H1 (cell line): Measurements from ENCODE around the gene CUBN. TPM values are rescaled to one million over a fixed set of nuclear protein-coding genes. Genes with fewer than 3 reads are reported as not detected.
A peak's percentile ranks its signal among the peaks of the same experiment; 100 is the strongest.

Experiments
- CTCF ChIA-PET: fragments of 300-600 bp; sonication (Branson Sonifier 250); formaldehyde crosslinking; loops from one replicate; lab custom pipeline; 2021; ENCODE audit not compliant: partially characterized antibody; lab: Charles Lee
- POLR2A ChIA-PET: fragments of 300-600 bp; sonication (Branson Sonifier 250); formaldehyde crosslinking; loops from one replicate; lab custom pipeline; 2021; ENCODE audit warnings: inconsistent platforms; ENCODE audit not compliant: partially characterized antibody; lab: Charles Lee
- DNase-seq, 2 experiments: peaks; one replicate each; pipeline versions ENCODE4 v3.0.0 to v3.0.0-alpha.2; 2010 to 2022; ENCODE audit warnings: low spot score in 2 of 2, low read depth in 1 of 2, mixed read lengths in 1 of 2
- FAIRE-seq: peaks from 2 replicates; lab custom pipeline; 2011; peaks lifted over from hg19 to GRCh38; lab: Jason Lieb, UNC
- H2AFZ ChIP-seq: 2 replicates; pipeline ENCODE4 v1.8.1; 2012; ENCODE audit warnings: low read length, inconsistent platforms
- H2AK5ac ChIP-seq: 2 replicates; pipeline ENCODE4 v1.6.1; 2013; ENCODE audit warnings: low read depth, low read length
- H2BK120ac ChIP-seq: replicated peaks from 2 replicates; pipeline ENCODE3; 2013; ENCODE audit warnings: low read depth, low read length, inconsistent platforms
- H2BK12ac ChIP-seq: 2 replicates; pipeline ENCODE4 v1.6.1; 2013; ENCODE audit warnings: low read depth, low read length
- H2BK15ac ChIP-seq: 2 replicates; pipeline ENCODE4 v1.6.1; 2013; ENCODE audit warnings: low read length
- H2BK20ac ChIP-seq: 2 replicates; pipeline ENCODE4 v1.6.1; 2013; ENCODE audit warnings: low read length
- H2BK5ac ChIP-seq: 2 replicates; pipeline ENCODE4 v1.6.1; 2013; ENCODE audit warnings: low read depth, low read length
- H3K14ac ChIP-seq: 2 replicates; pipeline ENCODE4 v1.6.1; 2013; ENCODE audit warnings: inconsistent platforms; ENCODE audit not compliant: insufficient read length
- H3K18ac ChIP-seq: 2 replicates; pipeline ENCODE4 v1.6.1; 2013; ENCODE audit warnings: low read length; ENCODE audit errors: extremely low read depth
- H3K23ac ChIP-seq: 2 replicates; pipeline ENCODE4 v1.6.1; 2013; ENCODE audit warnings: inconsistent platforms; ENCODE audit not compliant: insufficient read length
- H3K23me2 ChIP-seq: 2 replicates; pipeline ENCODE4 v1.6.1; 2013; ENCODE audit warnings: low read depth, low read length
- H3K27ac ChIP-seq: 2 replicates; pipeline ENCODE4 v1.6.1; 2011; ENCODE audit warnings: low read depth, low read length, inconsistent platforms
- H3K27me3 ChIP-seq, 4 experiments: replicated peaks in 1 of 4; 1 replicate in 1 of 4; 2 replicates in 3 of 4; pipeline versions ENCODE4 v1.6.1 to v1.8.1; 2011 to 2013; ENCODE audit warnings: low read length in 3 of 4, mild to moderate bottlenecking in 3 of 4, inconsistent platforms in 2 of 4, mixed read lengths in 2 of 4, moderate library complexity in 1 of 4; ENCODE audit not compliant: control insufficient read depth in 3 of 4, insufficient read depth in 3 of 4; ENCODE audit errors: extremely low read depth in 1 of 4
- H3K36me3 ChIP-seq, 4 experiments: 2 replicates each; pipeline versions ENCODE4 v1.6.1 to v1.8.1; 2011 to 2013; ENCODE audit warnings: mild to moderate bottlenecking in 4 of 4, low read length in 3 of 4, moderate library complexity in 2 of 4, control low read depth in 1 of 4, inconsistent platforms in 1 of 4; ENCODE audit not compliant: insufficient read depth in 4 of 4, control insufficient read depth in 2 of 4
- H3K4ac ChIP-seq: replicated peaks from 2 replicates; pipeline ENCODE3; 2013; ENCODE audit warnings: low read length, low read depth, mixed read lengths, inconsistent platforms; ENCODE audit not compliant: insufficient read length
- H3K4me1 ChIP-seq, 4 experiments: replicated peaks in 1 of 4; 1 replicate in 1 of 4; 2 replicates in 3 of 4; pipeline versions ENCODE4 v1.6.1 to v1.8.1; 2011 to 2013; ENCODE audit warnings: low read length in 3 of 4, inconsistent platforms in 2 of 4, mixed read lengths in 1 of 4; ENCODE audit not compliant: insufficient read depth in 4 of 4, control insufficient read depth in 3 of 4
- H3K4me2 ChIP-seq, 2 experiments: 2 replicates each; pipeline versions ENCODE4 v1.6.1 to v1.8.1; 2011 to 2013; ENCODE audit warnings: low read depth in 2 of 2, low read length in 2 of 2, control low read depth in 1 of 2, inconsistent platforms in 1 of 2, mild to moderate bottlenecking in 1 of 2; ENCODE audit not compliant: insufficient read depth in 1 of 2
- H3K4me3 ChIP-seq, 4 experiments: fragments of 200-600, 300-600 bp in 1 of 4; sonication (generic), shearing (Covaris generic), sonication (Bioruptor Twin) in 1 of 4; 2 replicates each; pipeline versions ENCODE4 v1.5.1 to v1.8.1; 2011 to 2016; ENCODE audit warnings: low read length in 4 of 4, low read depth in 3 of 4, control low read depth in 2 of 4, inconsistent platforms in 2 of 4, mild to moderate bottlenecking in 2 of 4, mixed read lengths in 1 of 4, moderate library complexity in 1 of 4; ENCODE audit not compliant: insufficient read depth in 2 of 4; ENCODE audit errors: extremely low read depth in 1 of 4
- H3K56ac ChIP-seq: replicated peaks from 2 replicates; pipeline ENCODE3; 2013; ENCODE audit warnings: low read depth, mild to moderate bottlenecking, mixed read lengths, low read length, inconsistent platforms; ENCODE audit not compliant: insufficient read length
- H3K79me1 ChIP-seq: 2 replicates; pipeline ENCODE4 v1.6.1; 2013; ENCODE audit warnings: low read depth, low read length, control low read depth
- H3K79me2 ChIP-seq, 2 experiments: 2 replicates each; pipeline versions ENCODE4 v1.6.1 to v1.8.1; 2012 to 2013; ENCODE audit warnings: low read length in 2 of 2, mild to moderate bottlenecking in 2 of 2, inconsistent platforms in 1 of 2; ENCODE audit not compliant: insufficient read depth in 2 of 2, control insufficient read depth in 1 of 2
- H3K9ac ChIP-seq, 4 experiments: replicated peaks in 1 of 4; 1 replicate in 1 of 4; 2 replicates in 3 of 4; pipeline versions ENCODE4 v1.6.1 to v1.8.1; 2011 to 2013; ENCODE audit warnings: low read depth in 3 of 4, low read length in 3 of 4, control low read depth in 2 of 4, mild to moderate bottlenecking in 2 of 4, moderate library complexity in 2 of 4, inconsistent platforms in 1 of 4; ENCODE audit errors: extremely low read depth in 1 of 4
- H3K9me3 ChIP-seq, 2 experiments: 2 replicates each; pipeline versions ENCODE4 v1.6.1 to v1.8.1; 2012 to 2013; ENCODE audit warnings: mild to moderate bottlenecking in 2 of 2, moderate library complexity in 2 of 2, control low read depth in 1 of 2, inconsistent platforms in 1 of 2, low read depth in 1 of 2, low read length in 1 of 2, mixed read lengths in 1 of 2; ENCODE audit not compliant: insufficient read depth in 2 of 2
- H4K20me1 ChIP-seq, 2 experiments: replicated peaks in 1 of 2; 2 replicates each; pipeline versions ENCODE3 to v1.8.1; 2011 to 2013; ENCODE audit warnings: inconsistent platforms in 2 of 2, low read length in 2 of 2, mild to moderate bottlenecking in 1 of 2; ENCODE audit not compliant: insufficient read depth in 2 of 2, control insufficient read depth in 1 of 2
- H4K5ac ChIP-seq: 2 replicates; pipeline ENCODE4 v1.6.1; 2013; ENCODE audit warnings: low read length, low read depth, mixed read lengths, inconsistent platforms; ENCODE audit not compliant: insufficient read length
- H4K8ac ChIP-seq: 2 replicates; pipeline ENCODE4 v1.8.0; 2013; ENCODE audit warnings: mild to moderate bottlenecking, moderate library complexity, low read length, inconsistent platforms; ENCODE audit not compliant: insufficient read depth; ENCODE audit errors: extremely low read depth
- H4K91ac ChIP-seq: replicated peaks from 2 replicates; pipeline ENCODE3; 2013; ENCODE audit warnings: low read length, mixed read lengths, inconsistent platforms; ENCODE audit not compliant: insufficient read length
- CTCF ChIP-seq, 3 experiments: IDR thresholded peaks; 1 replicate in 2 of 3; 2 replicates in 1 of 3; pipeline versions ENCODE4 v1.5.1 to v1.6.1; 2011; ENCODE audit warnings: low read length in 3 of 3, mild to moderate bottlenecking in 3 of 3, inconsistent platforms in 2 of 3, low read depth in 1 of 3, moderate library complexity in 1 of 3; ENCODE audit not compliant: insufficient read depth in 1 of 3; ENCODE audit errors: control extremely low read depth in 1 of 3
- MAFK ChIP-seq: IDR thresholded peaks from 2 replicates; pipeline ENCODE4 v1.6.1; 2012; ENCODE audit warnings: low read depth, mild to moderate bottlenecking, improper control_type of control experiment, low read length
- RNF2 ChIP-seq: fragments of 200-900, 300-1000 bp; sonication (generic); IDR thresholded peaks from 2 replicates; pipeline ENCODE4 v1.7.1; 2016; ENCODE audit warnings: borderline replicate concordance, low read depth, mild to moderate bottlenecking, antibody characterized with exemption, low read length; ENCODE audit not compliant: poor library complexity, severe bottlenecking; ENCODE audit errors: missing control alignments
- SP2 ChIP-seq: IDR thresholded peaks from 2 replicates; pipeline ENCODE4 v1.6.1; 2012; ENCODE audit warnings: mild to moderate bottlenecking, low read length, inconsistent platforms
- SUZ12 ChIP-seq: fragments of 200-600 bp; sonication (generic); IDR thresholded peaks from 2 replicates; pipeline ENCODE4 v1.6.1; 2012; ENCODE audit warnings: mild to moderate bottlenecking, inconsistent platforms, low read length, moderate library complexity, mixed read lengths
- WGBS, 2 experiments: shearing (Covaris generic) in 1 of 2; methylation state at CpG; one replicate each; pipeline versions ENCODE4 v1.1.6 to v1.1.7; 2013 to 2015; ENCODE audit warnings: low lambda C conversion rate in 2 of 2, mixed read lengths in 2 of 2, inconsistent platforms in 1 of 2, low coverage in 1 of 2, missing lambda C conversion rate in 1 of 2; ENCODE audit not compliant: insufficient replicate concordance in 2 of 2, insufficient coverage in 1 of 2, insufficient read length in 1 of 2; ENCODE audit errors: extremely low coverage in 1 of 2, missing lambda C conversion rate in 1 of 2; 5-methylcytosine and 5-hydroxymethylcytosine counted together
- polyA plus RNA-seq, 7 experiments: library from polyadenylated mRNA; depleted of rRNA in 3 of 7; stranded (reverse) in 5 of 7; unstranded in 2 of 7; fragments of >200 nt in 5 of 7; fragments of 200-250 nt in 2 of 7; gene quantifications; 1 replicate in 5 of 7; 2 replicates in 1 of 7; 4 replicates in 1 of 7; pipeline versions ENCODE4 v1.2.1 to v1.2.3, GENCODE V29; 2011 to 2013; ENCODE audit warnings: missing spikeins in 2 of 7, mixed read lengths in 2 of 7
- total RNA-seq: library from RNA; stranded (reverse); fragmentation: NEBNext Ultra II Directional; extraction: Animal tissue kit (Norgen Biotek cat#: 25700); gene quantifications from 2 replicates; pipeline ENCODE4 v1.2.1, GENCODE V29; 2021

Gene CUBN
- total and polyA plus RNA-seq, 2 of the 8 experiments (the other 6 are each of a cell fraction or from before 2014, with no cell fraction given) = 0.04 to 0.08 TPM

DNA sequence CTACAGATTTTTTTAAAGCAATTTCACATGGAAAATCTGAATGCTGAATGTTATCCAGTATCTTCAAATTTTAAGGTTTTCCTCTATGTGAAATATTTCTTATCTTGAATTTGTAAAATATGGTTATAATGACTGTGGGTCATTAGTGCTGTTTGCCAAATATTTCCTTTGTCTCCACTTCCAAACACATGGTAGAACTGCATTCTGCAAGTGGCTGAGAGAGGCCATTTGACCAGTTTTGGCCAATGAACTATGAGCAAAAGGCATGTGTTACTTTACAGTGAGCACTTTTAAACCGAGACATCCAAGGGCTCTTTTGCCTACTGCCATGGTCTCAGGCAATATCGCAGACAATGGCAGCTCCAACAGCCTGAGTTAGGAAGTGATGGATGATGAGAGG lies 195.2 kb downstream of the CUBN start:
- Histone ChIP-seq H2BK15ac (no peak overlapping the region), H3K23ac (no peak overlapping the region), H3K23me2 (no peaks in the 10 kb centered on the region), H3K9ac (no peak overlapping the region), H2BK120ac (no peak overlapping the region), H4K20me1 (no peaks in the 10 kb centered on the region), H3K4ac (no peak overlapping the region), H3K4me1 (no peaks in the 10 kb centered on the region), H4K91ac (no peak overlapping the region), H3K4me2 (no peak overlapping the region), H2BK5ac (no peak overlapping the region), H3K18ac (no peak overlapping the region), H2AFZ (0 out of 2 replicates have a peak overlapping the region, but pooled peaks have one; percentile 59), H3K56ac (no peak overlapping the region), H3K4me3 (no peak overlapping the region), H3K79me2 (no peaks in the 10 kb centered on the region), H3K27me3 (no peaks in the 10 kb centered on the region; a peak in 1 of 7 replicates), H3K79me1 (no peaks in the 10 kb centered on the region), H3K36me3 (no peaks in the 10 kb centered on the region), H3K14ac (no peak overlapping the region), H3K27ac (no peak overlapping the region), H3K9me3 (no peaks in the 10 kb centered on the region), H2AK5ac (no peak overlapping the region), H4K5ac (no peak overlapping the region), H4K8ac (no peak overlapping the region), H2BK12ac (no peak overlapping the region), H2BK20ac (no peak overlapping the region)
- DNase-seq = no peak
- FAIRE-seq = no peak
- ChIA-PET POLR2A (no interaction called here), CTCF (interaction anchor here (1.6 kb wide), 1 partner anchor 14 kb away, joined by 3 read pairs; no protein-coding TSS in a partner anchor)
- TF ChIP-seq MAFK = no peak
- no peak for TF ChIP-seq SP2
- no peak for TF ChIP-seq CTCF (IDR thresholded peaks at IDR 0.05; ENCODE audit: control extremely low read depth in 1 of 3, insufficient read depth in 1 of 3, low read depth in 1 of 3, low read length in 3 of 3)
- no peak for TF ChIP-seq SUZ12
- no peak for TF ChIP-seq RNF2
- WGBS, 2 experiments = 76% methylated on average over 2 of the region's 2 CpGs; no CpG with 5 or more reads in 1 of the 2 experiments
